Osteocyte (in vitro differentiated cells): ENCODE data around the gene CTCF. TPM values are rescaled to one million over a fixed set of nuclear protein-coding genes. Genes with fewer than 3 reads are reported as not detected.
A peak's percentile ranks its signal among the peaks of the same experiment; 100 is the strongest.

Experiments used
- DNase-seq: peaks from one replicate; pipeline ENCODE4 v3.0.0; 2021; ENCODE audit warnings: mixed read lengths; ENCODE audit not compliant: unreplicated experiment; ENCODE audit errors: extremely low spot score
- H3K27ac Mint-ChIP-seq: one replicate; pipeline ENCODE4 v1.8.0; 2021; ENCODE audit warnings: mild to moderate bottlenecking, mixed read lengths; ENCODE audit not compliant: unreplicated experiment
- H3K27me3 Mint-ChIP-seq: one replicate; pipeline ENCODE4 v1.8.0; 2021; ENCODE audit warnings: mixed read lengths; ENCODE audit not compliant: unreplicated experiment
- H3K36me3 Mint-ChIP-seq: one replicate; pipeline ENCODE4 v1.8.0; 2021; ENCODE audit warnings: mixed read lengths; ENCODE audit not compliant: unreplicated experiment
- H3K4me1 Mint-ChIP-seq: one replicate; pipeline ENCODE4 v1.8.0; 2021; ENCODE audit warnings: mixed read lengths; ENCODE audit not compliant: unreplicated experiment
- H3K4me3 Mint-ChIP-seq: one replicate; pipeline ENCODE4 v1.8.0; 2021; ENCODE audit warnings: mild to moderate bottlenecking, moderate library complexity, mixed read lengths; ENCODE audit not compliant: unreplicated experiment
- H3K9me3 Mint-ChIP-seq: one replicate; pipeline ENCODE4 v1.8.0; 2021; ENCODE audit warnings: mixed read lengths; ENCODE audit not compliant: unreplicated experiment
- total RNA-seq: library from RNA; stranded (reverse); gene quantifications from 2 replicates; pipeline ENCODE4 v1.2.1, GENCODE V29; 2021
- TF ChIP-seq, protein P1 (sequence below): fragments of 200-600 bp; sonication (generic); IDR thresholded peaks from 2 replicates; pipeline ENCODE4 v1.5.0; 2021; ENCODE audit warnings: antibody characterized with exemption, mild to moderate bottlenecking, moderate library complexity

CTCF gene
- total RNA-seq, 1 donor from 2014 or later: 43.2 TPM

DNA sequence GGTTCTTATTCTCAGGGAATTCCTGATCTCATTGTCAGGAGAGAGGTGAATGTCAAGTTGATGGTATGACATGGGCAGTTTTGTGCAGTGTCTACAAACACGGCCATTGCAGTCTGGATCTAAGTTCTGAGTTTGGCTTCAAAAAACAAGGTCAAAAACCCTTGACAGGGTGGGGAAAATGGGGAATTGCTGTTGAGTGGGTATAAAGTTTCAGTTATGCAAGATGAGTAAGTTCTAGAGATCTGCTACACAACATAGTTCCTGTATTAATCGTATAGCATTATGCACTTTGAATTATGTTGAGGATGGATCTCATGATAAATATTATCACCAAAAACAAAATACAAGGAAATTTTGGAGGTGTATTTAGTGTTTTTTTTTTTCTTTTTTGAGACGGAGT, 46.0 kb downstream of the CTCF start:
- Mint-ChIP-seq H3K36me3 (peaks cover 18% of the 10 kb centered on the region), H3K4me1 (peaks cover 2% of the 10 kb centered on the region), H3K27me3 (no peaks in the 10 kb centered on the region), H3K4me3 (no peak overlapping the region), H3K9me3 (no peaks in the 10 kb centered on the region), H3K27ac (no peak overlapping the region)
- TF ChIP-seq, protein P1, sequence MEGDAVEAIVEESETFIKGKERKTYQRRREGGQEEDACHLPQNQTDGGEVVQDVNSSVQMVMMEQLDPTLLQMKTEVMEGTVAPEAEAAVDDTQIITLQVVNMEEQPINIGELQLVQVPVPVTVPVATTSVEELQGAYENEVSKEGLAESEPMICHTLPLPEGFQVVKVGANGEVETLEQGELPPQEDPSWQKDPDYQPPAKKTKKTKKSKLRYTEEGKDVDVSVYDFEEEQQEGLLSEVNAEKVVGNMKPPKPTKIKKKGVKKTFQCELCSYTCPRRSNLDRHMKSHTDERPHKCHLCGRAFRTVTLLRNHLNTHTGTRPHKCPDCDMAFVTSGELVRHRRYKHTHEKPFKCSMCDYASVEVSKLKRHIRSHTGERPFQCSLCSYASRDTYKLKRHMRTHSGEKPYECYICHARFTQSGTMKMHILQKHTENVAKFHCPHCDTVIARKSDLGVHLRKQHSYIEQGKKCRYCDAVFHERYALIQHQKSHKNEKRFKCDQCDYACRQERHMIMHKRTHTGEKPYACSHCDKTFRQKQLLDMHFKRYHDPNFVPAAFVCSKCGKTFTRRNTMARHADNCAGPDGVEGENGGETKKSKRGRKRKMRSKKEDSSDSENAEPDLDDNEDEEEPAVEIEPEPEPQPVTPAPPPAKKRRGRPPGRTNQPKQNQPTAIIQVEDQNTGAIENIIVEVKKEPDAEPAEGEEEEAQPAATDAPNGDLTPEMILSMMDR: no peak
- DNase-seq: no peak

DNA sequence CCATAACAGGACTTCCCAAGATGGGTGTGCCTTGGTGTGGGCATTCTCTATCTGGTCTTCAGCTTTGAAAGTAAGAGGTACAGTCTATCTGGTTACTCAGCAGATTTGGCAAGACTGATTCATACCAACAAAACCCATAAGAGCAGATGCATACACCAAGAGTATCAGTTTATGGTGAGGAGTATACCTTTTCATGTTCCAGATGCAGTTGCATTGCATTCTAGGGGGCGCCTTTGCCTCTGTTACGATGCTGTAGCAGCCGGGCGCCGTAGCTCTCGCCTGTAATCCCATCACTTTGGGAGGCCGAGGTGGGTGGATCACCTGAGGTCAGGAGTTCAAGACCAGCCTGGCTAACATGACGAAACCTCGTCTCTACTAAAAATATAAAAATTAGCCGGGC, 51.5 kb downstream of the CTCF start:
- no peak overlapping the region for H3K4me3 Mint-ChIP-seq
- TF ChIP-seq, protein P1: peak; percentile 6
- peaks cover 36% of the 10 kb centered on the region for H3K36me3 Mint-ChIP-seq
- no peak for DNase-seq
- H3K9me3 Mint-ChIP-seq: no peaks in the 10 kb centered on the region
- H3K27ac Mint-ChIP-seq: no peak overlapping the region
- H3K27me3 Mint-ChIP-seq: no peaks in the 10 kb centered on the region
- H3K4me1 Mint-ChIP-seq: no peaks in the 10 kb centered on the region

GRCh38 chr16:67628216-67628615, 65.9 kb downstream of the CTCF start:
- Mint-ChIP-seq H3K36me3 (peaks cover 34% of the 10 kb centered on the region), H3K9me3 (no peaks in the 10 kb centered on the region), H3K27ac (no peak overlapping the region), H3K4me3 (no peak overlapping the region), H3K27me3 (no peaks in the 10 kb centered on the region), H3K4me1 (no peaks in the 10 kb centered on the region)
- TF ChIP-seq, protein P1: no peak
- DNase-seq: no peak

DNA sequence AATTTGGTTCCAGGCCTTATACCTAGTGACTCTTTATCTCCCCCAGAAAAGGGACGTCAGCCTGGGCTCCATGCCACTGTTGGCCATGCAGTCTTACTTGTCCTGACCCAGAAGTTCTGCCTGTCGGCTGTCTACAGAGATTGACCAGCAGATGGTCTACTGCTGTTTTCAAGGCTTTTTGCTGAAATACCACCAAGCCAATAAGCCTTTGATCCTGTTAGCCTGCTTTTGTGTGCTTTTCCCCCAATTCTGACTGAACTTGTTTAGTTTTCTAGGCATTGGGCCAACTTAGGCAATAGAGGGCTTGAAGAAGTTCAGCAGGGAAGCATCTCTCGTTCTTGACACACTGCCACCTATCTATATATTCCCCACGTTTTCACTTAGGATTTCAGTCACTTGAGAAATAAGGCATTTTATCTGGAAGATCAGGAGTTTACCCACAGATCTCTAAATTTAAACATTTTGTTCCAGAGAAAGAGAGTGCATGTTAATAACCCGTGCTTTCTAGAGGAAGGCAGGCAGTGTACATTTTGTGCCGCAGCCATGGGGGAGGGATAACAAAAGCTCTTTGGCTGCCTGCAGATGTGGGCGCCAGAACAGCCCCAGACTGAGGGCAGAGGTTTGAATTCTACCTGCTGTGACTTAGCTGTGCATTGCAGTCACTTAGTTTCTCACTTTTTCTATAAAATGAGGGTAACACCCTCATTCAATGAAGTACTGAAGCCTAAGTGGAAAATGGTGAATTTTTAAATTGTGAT, 70.3 kb downstream of the CTCF start:
- H3K4me1 Mint-ChIP-seq: no peaks in the 10 kb centered on the region

DNA sequence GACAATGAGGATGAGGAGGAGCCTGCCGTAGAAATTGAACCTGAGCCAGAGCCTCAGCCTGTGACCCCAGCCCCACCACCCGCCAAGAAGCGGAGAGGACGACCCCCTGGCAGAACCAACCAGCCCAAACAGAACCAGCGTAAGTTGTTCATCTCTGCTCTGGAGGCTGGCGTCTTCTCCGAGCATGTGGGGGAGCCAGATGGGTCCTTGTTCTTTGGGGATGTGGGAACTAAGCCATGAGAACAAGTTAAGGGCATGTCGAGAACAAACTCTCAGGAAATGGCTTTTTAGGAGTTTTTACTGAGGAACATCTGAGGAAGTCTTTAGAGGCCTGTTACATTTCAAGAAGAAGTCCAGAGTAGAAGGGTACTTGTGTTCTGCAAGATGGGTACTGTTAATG, 74.4 kb downstream of the CTCF start:
- H3K36me3 Mint-ChIP-seq: peaks cover 26% of the 10 kb centered on the region
- TF ChIP-seq, protein P1: no peak
- no peak overlapping the region for H3K4me3 Mint-ChIP-seq
- no peaks in the 10 kb centered on the region for H3K9me3 Mint-ChIP-seq
- no peaks in the 10 kb centered on the region for H3K27me3 Mint-ChIP-seq
- no peak for DNase-seq
- no peaks in the 10 kb centered on the region for H3K4me1 Mint-ChIP-seq
- no peak overlapping the region for H3K27ac Mint-ChIP-seq

More for the DNA sequence above, 70.3 kb downstream of the CTCF start:
- DNase-seq: no peak
- no peak overlapping the region for H3K4me3 Mint-ChIP-seq
- no peaks in the 10 kb centered on the region for H3K9me3 Mint-ChIP-seq
- peaks cover 29% of the 10 kb centered on the region for H3K36me3 Mint-ChIP-seq
- no peaks in the 10 kb centered on the region for H3K27me3 Mint-ChIP-seq
- H3K27ac Mint-ChIP-seq: no peak overlapping the region
- TF ChIP-seq, protein P1: no peak
